PFSK-1 (cell line): Measurements from ENCODE around the gene RABGAP1L.

Experiments used
- FOXP2 ChIP-seq: optimal IDR thresholded peaks from 2 replicates; pipeline ENCODE3; 2011; ENCODE audit warnings: borderline replicate concordance, control low read depth, inconsistent platforms; ENCODE audit not compliant: insufficient read depth; ENCODE audit errors: extremely low read length, extremely low read depth
- POLR2AphosphoS5 ChIP-seq: IDR thresholded peaks from 2 replicates; pipeline ENCODE4 v1.6.1; 2012; ENCODE audit warnings: low read depth, mild to moderate bottlenecking, control low read depth, low read length, moderate library complexity
- REST ChIP-seq, 2 experiments: IDR thresholded peaks; 2 replicates each; pipeline versions ENCODE4 v1.6.1 to v1.8.0; 2011 to 2012; ENCODE audit warnings: low read depth in 2 of 2, low read length in 2 of 2, control low read depth in 1 of 2, inconsistent platforms in 1 of 2, mild to moderate bottlenecking in 1 of 2, moderate library complexity in 1 of 2; ENCODE audit not compliant: insufficient read depth in 1 of 2
- SIN3A ChIP-seq: IDR thresholded peaks from 2 replicates; pipeline ENCODE4 v1.6.1; 2012; ENCODE audit warnings: mild to moderate bottlenecking, low read length, moderate library complexity, borderline replicate concordance; ENCODE audit not compliant: insufficient read depth
- TAF1 ChIP-seq: IDR thresholded peaks from 2 replicates; pipeline ENCODE4 v1.6.1; 2012; ENCODE audit warnings: low read length, control low read depth, borderline replicate concordance; ENCODE audit not compliant: insufficient read depth

RABGAP1L gene

GRCh38 chr1:174742805-174743653 is 583.7 kb downstream of the RABGAP1L start:
- TF ChIP-seq FOXP2 (no peak), REST (IDR thresholded peaks at IDR 0.05; ENCODE audit: insufficient read depth in 1 of 2, low read depth in 2 of 2, low read length in 2 of 2) (no peak), TAF1 (no peak), POLR2AphosphoS5 (no peak), SIN3A (no peak)

- TF ChIP-seq REST (IDR thresholded peaks at IDR 0.05; ENCODE audit: insufficient read depth in 1 of 2, low read depth in 2 of 2, low read length in 2 of 2), result no peak
- TF ChIP-seq SIN3A, result no peak
- no peak for TF ChIP-seq TAF1
- TF ChIP-seq FOXP2, result no peak
- no peak for TF ChIP-seq POLR2AphosphoS5
Measured at GRCh38 chr1:174743654-174744561, 584.6 kb downstream of the RABGAP1L start.

- no peak for TF ChIP-seq TAF1
- TF ChIP-seq POLR2AphosphoS5, result no peak
- no peak for TF ChIP-seq REST (IDR thresholded peaks at IDR 0.05; ENCODE audit: insufficient read depth in 1 of 2, low read depth in 2 of 2, low read length in 2 of 2)
- no peak for TF ChIP-seq FOXP2
- TF ChIP-seq SIN3A, result no peak
Measured at GRCh38 chr1:174744886-174745285, 585.6 kb downstream of the RABGAP1L start.

GRCh38 chr1:174746024-174746808 is 586.9 kb downstream of the RABGAP1L start:
- no peak for TF ChIP-seq SIN3A
- TF ChIP-seq TAF1, result no peak
- no peak for TF ChIP-seq POLR2AphosphoS5
- no peak for TF ChIP-seq FOXP2
- TF ChIP-seq REST (IDR thresholded peaks at IDR 0.05; ENCODE audit: insufficient read depth in 1 of 2, low read depth in 2 of 2, low read length in 2 of 2), result no peak
